Ecto neural progenitor cell (in vitro differentiated cells): Measurements from ENCODE around the gene KRT12.
"Not testable (repeated sequence)": the region's sequence is repeated elsewhere in the genome, so short reads cannot be mapped to it uniquely, and the experiment has no call there.

ENCODE experiments used
- DNase-seq: peaks from one replicate; pipeline ENCODE4 v3.0.0-alpha.2; 2018; ENCODE audit warnings: low spot score

KRT12 gene

DNA sequence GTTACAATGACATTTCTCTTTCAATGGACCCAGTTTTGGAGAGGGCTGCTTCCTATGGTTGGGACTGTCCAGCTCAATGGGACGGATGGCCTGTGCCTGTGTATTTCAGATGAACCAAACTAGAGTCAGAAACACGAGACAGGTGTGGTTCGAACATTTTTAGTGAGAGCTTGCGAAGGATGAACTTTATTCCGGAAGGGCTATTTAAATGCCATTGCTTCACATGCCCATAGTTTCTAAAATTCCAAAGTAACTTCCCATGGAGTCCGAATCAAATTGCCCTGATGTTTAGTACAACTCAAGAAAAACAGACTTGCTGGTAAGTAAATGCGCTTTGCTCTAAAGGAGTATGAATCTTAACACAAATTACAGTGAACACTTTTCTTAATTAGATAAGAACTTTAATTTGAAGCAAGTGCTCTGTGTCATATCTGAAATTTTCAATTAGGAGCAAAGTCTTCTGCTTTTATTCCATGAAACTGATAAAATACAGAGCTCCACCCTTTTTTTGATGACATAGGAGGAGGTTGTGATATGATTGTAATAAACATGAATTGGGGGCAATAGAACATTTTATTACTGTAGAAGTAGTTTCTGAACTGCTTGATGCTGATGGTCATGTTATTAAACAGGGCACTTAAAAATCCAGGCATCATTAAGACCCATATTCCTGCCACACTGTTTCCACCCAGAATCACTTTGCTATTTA lies 16.8 kb upstream of the KRT12 start:
- no peak for DNase-seq

GRCh38 chr17:40883031-40883430 lies 16.0 kb upstream of the KRT12 start:
- no peak for DNase-seq

GRCh38 chr17:40879026-40879425 lies 12.0 kb upstream of the KRT12 start:
- DNase-seq = no peak

DNA sequence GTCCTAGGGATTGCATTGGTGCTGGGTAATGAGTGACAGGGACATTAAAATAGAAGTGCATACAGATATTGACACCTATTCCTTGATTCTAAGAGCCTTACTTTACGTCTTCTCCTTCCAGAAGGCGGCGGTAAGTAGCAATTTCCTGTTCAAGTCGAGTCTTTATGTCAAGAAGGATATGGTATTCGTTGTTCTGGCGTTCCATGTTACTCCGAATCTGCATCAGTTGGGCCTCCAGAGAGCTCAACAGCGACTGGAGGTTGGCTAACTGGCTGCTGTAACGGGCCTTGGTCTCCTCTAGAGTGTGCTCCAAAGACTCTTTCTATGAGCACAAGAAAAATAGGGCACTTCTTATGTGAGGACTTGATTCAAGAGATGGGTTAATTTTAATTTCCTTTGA lies 11.0 kb upstream of the KRT12 start:
- no peak for DNase-seq

DNA sequence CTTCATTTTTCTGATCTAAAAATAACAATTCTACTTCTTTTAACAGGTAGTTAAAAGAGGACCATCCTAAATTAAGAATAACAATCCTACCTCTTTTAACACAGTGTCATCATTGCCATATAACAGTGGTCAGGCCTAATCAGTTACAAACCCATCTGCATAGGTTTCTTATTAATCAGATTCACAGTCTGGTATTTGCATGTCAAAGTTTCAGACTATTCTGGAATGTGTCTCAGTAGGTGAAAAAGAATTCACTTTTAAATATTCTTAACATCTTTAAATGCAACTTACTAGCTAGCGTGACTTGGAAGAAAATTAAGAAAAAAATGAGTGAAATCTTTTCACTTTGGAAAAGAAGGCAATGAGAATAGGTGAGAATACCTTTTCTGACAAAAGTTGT lies 6.8 kb upstream of the KRT12 start:
- no peak for DNase-seq

GRCh38 chr17:40873255-40873654 lies 6.2 kb upstream of the KRT12 start:
- DNase-seq = no peak

DNA sequence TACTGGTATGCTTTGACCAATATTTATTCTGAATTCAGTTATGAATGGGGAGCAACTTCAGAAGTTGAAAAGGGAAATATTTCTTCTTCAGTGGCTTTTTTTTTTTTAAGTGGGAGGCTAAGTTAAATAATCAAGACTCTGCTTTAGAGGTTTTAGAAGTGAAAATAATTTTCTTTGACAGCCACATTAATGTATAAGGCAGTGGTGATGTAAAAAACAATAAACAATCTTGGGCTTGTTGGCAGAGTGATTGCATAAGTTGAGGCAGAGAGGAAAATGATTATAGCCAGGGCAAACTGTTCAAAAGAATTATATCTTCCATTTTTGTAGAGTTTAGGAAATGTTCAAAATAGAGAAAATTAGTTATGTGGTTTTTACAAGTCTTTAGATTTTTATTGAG lies 5.4 kb upstream of the KRT12 start:
- DNase-seq = no peak

GRCh38 chr17:40871316-40871715 lies 4.3 kb upstream of the KRT12 start:
- DNase-seq = no peak

DNA sequence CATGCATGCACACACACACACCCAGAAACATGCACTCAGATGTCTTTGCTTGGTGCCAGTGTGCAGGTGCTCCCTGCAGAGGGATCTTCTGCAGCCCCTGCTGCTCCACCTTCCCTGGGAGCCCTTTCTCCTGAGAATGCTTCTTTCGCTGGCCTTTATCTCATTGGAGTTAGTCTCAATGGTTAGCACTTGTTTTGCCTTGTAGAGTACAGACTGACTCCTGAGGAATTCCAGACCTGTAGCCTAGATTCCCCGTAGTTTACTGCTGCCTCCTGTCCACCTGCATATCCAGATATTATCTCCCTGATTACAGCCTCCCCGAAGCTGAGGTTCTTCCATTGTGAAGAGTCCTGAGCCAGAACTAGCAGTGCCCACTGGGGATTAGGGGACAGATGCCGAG lies 3.1 kb upstream of the KRT12 start:
- no peak for DNase-seq

GRCh38 chr17:40864661-40865390 lies 2.2 kb downstream of the KRT12 start:
- DNase-seq = no peak

DNA sequence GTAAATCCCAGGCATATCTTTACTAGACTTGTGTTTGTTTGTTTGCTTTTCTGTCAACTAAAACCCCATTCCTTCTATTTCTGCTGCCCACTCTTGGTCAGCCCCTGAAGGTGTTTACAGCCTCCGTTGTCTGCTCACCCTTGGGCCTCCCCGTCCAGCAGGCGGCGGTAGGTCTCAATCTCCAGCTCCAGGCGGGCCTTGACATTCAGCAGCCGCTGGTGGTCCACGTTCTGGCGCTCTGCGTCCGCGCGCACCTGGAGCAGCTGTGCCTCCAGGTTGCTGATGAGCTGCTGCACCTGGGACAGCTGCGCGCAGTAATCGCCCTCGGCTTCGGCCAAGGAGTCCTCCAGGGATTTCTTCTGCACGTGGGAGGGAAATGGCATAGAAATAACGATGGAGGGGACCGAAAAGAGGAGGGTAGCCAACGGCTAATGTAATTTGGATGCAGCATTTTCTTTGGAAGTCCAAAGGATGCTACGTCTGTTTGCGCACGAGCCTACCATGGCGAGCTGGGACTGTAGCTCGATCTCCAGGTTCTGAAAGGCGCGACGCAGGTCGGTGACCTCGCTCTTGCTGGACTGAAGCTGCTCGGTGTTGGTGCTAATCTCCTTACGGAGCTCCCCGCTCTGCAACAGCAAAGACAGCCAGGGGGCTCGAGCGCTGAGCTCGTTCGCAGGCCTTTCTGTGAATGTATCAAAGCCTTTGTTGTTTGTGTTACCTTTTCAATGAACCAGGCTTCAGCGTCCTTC lies 3.9 kb downstream of the KRT12 start:
- peak; percentile 82 for DNase-seq

DNA sequence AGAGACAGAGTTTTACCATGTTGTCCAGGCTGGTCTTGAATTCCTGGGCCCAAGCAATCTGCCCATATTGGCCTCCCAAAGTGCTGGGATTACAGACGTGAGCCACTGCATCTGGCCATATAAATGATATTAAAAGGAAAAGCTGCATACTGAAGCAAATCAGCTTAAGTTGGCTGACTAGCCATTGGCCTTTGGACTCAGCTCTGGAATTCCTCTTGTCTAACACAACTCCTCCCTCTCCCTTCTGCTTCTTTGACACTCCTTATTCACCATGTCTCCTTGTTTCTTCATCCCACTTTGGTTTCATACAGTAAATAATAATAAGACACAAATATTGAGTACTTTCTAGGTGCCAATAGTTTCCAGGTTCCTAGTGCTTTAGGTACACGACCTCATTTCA lies 7.5 kb downstream of the KRT12 start:
- DNase-seq = no peak

DNA sequence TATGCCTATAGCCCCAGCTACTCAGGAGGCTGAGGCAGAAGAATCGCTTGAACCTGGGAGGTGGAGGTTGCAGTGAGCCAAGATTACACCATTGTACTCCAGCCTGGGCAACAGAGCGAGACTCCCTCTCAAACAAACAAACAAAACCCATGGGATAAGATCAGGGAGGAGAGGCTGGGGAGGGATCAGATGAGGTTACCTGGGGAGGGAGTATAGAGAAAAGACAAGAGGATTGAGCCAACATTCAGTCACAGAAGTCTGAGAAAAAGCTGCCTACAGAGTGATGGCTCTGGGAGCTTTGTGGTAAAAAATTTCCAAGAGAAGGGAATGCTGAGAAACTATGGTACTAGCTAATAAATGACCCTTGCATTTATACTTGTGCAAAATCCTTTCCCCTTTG lies 8.4 kb downstream of the KRT12 start:
- not testable (repeated sequence) for DNase-seq

DNA sequence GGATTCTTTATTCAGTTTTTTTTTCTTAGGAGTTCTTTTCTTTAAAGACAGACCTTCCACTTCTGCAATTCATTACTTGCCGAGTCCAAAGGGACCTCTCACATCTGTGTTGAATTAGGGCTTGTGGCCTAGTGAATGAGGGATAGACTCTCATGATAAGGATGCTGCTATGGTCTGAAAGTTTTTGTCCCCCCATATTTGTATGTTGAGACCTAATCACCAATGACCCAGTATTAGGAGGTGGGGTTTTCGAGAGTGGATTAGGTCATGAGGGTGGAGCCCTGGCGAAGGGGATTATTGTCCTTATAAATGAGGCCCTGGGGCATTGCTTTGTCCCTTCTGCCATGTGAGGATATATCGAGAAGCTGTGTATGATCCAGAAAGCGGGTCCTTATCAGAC lies 9.5 kb downstream of the KRT12 start:
- no peak for DNase-seq

- no peak for DNase-seq
These were observed 12.7 kb downstream of the KRT12 start for GRCh38 chr17:40854175-40854814.

GRCh38 chr17:40852364-40852763 lies 14.7 kb downstream of the KRT12 start:
- no peak for DNase-seq

DNA sequence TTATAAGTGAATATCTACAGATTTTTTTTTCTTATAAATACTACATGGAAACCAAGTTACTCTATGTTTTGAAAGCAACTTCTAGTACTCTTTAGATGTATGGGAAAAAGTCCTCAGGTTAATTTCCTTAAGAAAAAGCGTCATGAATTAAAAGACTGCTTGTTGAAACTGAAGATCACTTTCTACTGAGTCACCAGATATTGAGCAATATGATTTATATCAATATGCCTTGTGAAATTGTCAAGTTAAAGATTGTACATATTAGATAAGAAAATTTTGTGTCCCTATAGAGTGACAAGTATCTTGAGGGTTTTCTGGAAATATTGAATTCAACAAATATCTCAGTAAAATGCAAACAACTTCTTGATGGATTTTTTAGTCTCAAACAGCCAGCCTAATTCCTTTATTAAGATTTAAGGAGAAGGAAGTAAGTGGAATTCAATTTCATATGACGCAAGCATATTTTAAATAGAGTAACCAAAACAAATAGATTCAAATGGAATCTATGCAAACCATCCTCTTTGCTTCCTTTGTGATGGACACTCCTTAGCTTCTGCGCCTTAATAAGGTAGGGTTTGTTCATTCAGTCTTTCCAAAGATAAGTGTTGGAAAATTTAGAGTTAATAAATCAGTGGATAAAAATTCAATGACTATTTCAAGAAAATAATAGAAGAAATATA lies 16.6 kb downstream of the KRT12 start:
- no peak for DNase-seq

DNA sequence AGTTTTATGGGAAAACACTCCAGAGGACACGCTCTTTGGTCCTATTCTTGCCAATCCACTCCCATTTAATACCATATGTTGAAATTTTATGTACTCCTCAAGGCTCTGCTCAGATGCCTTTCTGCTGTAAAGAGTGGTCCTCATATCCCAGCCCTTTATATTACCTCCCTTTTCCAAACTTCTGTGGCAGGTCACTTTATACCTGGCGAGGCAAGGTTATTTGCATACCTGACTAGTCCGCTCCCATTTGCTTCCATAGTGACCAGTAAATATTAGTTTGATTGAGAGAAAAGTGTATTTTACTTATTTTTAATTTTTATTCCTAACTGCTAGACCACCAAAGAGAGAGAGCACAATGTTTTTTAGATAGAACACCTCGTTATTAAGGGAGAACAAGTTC lies 17.3 kb downstream of the KRT12 start:
- no peak for DNase-seq

GRCh38 chr17:40848583-40849235 lies 18.3 kb downstream of the KRT12 start:
- no peak for DNase-seq

GRCh38 chr17:40846515-40847144 lies 20.4 kb downstream of the KRT12 start:
- no peak for DNase-seq

GRCh38 chr17:40844671-40845107 lies 22.3 kb downstream of the KRT12 start:
- no peak for DNase-seq
